KOPT-K1 (cell line): ENCODE data around the gene FMN2.

Experiments used
- H3K27ac ChIP-seq: fragments of 200-600 bp; sonication (generic); 2 replicates; pipeline ENCODE4 v1.5.1; 2016; ENCODE audit warnings: antibody characterized with exemption, mild to moderate bottlenecking, low read depth, low read length; ENCODE audit not compliant: poor library complexity, severe bottlenecking
- H3K36me3 ChIP-seq: fragments of 200-600 bp; sonication (generic); 2 replicates; pipeline ENCODE4 v1.5.1; 2017; ENCODE audit warnings: antibody characterized with exemption, mild to moderate bottlenecking, low read length, moderate library complexity; ENCODE audit not compliant: insufficient read depth
- H3K9me3 ChIP-seq: fragments of 200-600 bp; sonication (generic); 2 replicates; pipeline ENCODE4 v1.5.1; 2017; ENCODE audit warnings: antibody characterized with exemption, low read length, mild to moderate bottlenecking; ENCODE audit not compliant: insufficient read depth, poor library complexity, severe bottlenecking

Gene FMN2

DNA sequence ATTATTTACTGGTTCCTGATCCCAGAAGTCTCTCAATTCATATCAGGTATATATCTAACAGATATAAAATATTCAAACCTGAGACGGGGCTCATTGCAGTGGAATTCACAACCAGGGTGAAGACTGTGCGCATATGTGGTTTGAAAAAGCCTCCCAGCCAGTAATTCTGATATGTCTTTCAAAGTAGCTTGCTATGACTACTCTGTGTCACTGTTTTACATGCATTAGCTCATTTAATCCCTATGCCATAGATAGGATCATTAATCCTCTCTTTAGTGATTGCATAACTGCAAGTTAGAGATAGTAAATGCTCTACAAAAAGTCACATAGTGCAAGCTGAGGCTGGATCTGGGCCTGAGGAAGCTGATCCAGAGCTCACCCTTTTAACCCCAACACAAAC, 251.4 kb downstream of the FMN2 start:
- Histone ChIP-seq H3K27ac (no peak overlapping the region), H3K36me3 (no peaks in the 10 kb centered on the region), H3K9me3 (no peaks in the 10 kb centered on the region)

GRCh38 chr1:240343966-240344365, 252.3 kb downstream of the FMN2 start:
- Histone ChIP-seq H3K27ac (no peak overlapping the region), H3K9me3 (no peaks in the 10 kb centered on the region), H3K36me3 (no peaks in the 10 kb centered on the region)

DNA sequence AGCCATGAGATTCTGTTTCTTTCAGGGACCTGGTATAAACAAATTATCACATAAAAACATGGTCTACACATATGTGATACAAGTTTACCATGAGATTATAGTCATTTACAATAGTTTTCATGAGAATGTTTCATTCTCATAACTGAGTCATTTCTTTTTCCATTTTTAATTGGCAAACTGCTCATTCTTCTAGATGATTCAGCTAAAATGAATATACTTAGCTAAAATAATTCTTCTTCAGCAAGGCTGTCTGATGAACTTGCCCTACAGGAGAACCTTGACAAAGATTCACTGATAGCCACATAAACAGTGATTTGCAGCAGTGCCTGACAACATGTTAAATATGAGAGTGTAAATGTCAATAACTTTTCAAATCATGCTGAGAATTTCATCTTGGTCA, 253.2 kb downstream of the FMN2 start:
- H3K27ac ChIP-seq, result no peak overlapping the region

GRCh38 chr1:240349695-240350094, 258.0 kb downstream of the FMN2 start:
- Histone ChIP-seq H3K36me3 (no peaks in the 10 kb centered on the region), H3K27ac (no peak overlapping the region)

More for the DNA sequence above, 253.2 kb downstream of the FMN2 start:
- Histone ChIP-seq H3K36me3 (no peaks in the 10 kb centered on the region), H3K9me3 (no peaks in the 10 kb centered on the region)

GRCh38 chr1:240350910-240351331, 259.2 kb downstream of the FMN2 start:
- Histone ChIP-seq H3K9me3 (no peaks in the 10 kb centered on the region), H3K27ac (no peak overlapping the region), H3K36me3 (no peaks in the 10 kb centered on the region)

More at GRCh38 chr1:240349695-240350094, 258.0 kb downstream of the FMN2 start:
- no peaks in the 10 kb centered on the region for H3K9me3 ChIP-seq

DNA sequence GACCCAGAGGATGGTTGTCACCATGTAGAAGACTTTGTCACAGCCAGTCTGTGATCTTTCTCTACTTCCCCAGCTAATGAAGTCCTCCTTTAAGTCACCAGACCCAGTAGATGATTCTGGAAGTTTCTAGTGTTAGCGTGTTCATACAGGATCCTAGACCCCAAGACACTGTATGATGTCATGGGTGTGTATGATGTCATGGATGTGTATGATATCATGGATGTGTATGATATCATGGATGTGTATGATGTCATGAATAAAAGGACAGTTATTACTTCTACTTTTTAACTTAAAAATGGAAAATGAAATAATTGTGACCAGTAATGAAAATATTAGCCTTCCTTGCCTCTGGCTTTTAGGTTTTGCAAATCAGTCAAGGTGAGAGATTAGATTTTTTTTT, 260.0 kb downstream of the FMN2 start:
- Histone ChIP-seq H3K36me3 (no peaks in the 10 kb centered on the region), H3K9me3 (no peaks in the 10 kb centered on the region), H3K27ac (no peak overlapping the region)

DNA sequence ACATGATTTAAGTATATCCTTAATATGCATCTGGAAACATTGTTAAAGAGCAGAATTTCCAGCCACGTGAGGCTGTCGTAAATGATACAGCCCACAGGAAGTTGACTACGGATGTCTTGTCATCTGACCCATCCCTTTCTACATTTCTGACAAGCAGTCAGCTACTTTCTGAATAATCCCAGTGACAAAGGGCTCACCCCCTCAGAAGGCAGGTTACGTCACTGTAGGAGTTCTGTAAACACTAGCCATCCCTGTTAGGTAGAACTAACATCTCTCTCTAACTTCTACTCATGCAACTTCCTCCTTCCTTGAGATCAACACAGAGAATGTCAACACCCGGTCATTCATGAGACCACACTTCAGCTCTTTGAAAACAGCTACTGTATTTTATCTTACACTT, 261.1 kb downstream of the FMN2 start:
- H3K27ac ChIP-seq, result no peak overlapping the region

DNA sequence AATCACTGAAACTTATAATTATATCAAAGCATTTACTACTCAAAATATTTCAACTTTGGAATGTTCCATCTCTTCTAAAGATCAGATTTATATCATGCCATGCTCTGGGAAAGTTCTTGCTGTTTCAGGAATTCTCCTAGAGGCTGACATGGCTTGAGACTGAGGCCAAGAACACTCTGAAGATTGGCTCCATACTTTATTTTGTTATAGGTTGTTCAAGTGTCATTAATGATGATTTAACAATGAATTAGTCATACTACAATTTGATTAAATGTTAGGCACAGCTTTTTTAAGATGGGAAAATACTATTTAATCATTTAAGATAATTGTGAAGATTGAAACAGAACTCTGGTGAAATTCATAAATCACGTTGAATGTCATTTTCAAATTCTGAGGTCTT, 264.9 kb downstream of the FMN2 start:
- H3K27ac ChIP-seq, result no peak overlapping the region
- H3K36me3 ChIP-seq, result no peaks in the 10 kb centered on the region
- no peaks in the 10 kb centered on the region for H3K9me3 ChIP-seq

More for the DNA sequence above, 261.1 kb downstream of the FMN2 start:
- H3K9me3 ChIP-seq, result no peaks in the 10 kb centered on the region
- H3K36me3 ChIP-seq, result no peaks in the 10 kb centered on the region

GRCh38 chr1:240362046-240362445, 270.4 kb downstream of the FMN2 start:
- Histone ChIP-seq H3K27ac (no peak overlapping the region), H3K9me3 (no peaks in the 10 kb centered on the region), H3K36me3 (no peaks in the 10 kb centered on the region)

- no peaks in the 10 kb centered on the region for H3K9me3 ChIP-seq
- H3K27ac ChIP-seq, result no peak overlapping the region
- no peaks in the 10 kb centered on the region for H3K36me3 ChIP-seq
Measured at GRCh38 chr1:240362826-240363225, 271.1 kb downstream of the FMN2 start.

GRCh38 chr1:240363315-240363714, 271.6 kb downstream of the FMN2 start:
- Histone ChIP-seq H3K27ac (no peak overlapping the region), H3K9me3 (no peaks in the 10 kb centered on the region), H3K36me3 (no peaks in the 10 kb centered on the region)

DNA sequence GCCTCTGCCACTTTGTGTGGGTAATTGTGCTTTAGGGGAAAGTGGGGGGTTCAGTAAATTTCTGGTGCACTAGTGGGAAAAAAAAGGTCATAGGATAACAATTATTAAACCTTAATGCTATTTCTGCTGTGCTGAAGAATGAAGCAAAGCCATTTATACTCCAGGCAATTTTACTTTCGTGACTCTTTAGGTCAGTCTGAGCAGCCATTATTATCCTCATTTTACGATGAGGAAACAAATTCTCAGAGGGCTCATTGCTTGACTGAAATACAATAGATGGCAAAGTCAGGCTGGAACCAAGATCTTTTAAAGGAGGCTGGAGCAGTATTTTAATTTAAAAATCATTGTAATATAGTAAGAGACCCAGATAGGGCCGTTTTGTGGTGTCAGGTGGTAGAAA, 272.2 kb downstream of the FMN2 start:
- Histone ChIP-seq H3K27ac (no peak overlapping the region), H3K9me3 (no peaks in the 10 kb centered on the region), H3K36me3 (no peaks in the 10 kb centered on the region)

GRCh38 chr1:240366636-240367035, 275.0 kb downstream of the FMN2 start:
- no peaks in the 10 kb centered on the region for H3K36me3 ChIP-seq
- H3K9me3 ChIP-seq, result no peaks in the 10 kb centered on the region
- no peak overlapping the region for H3K27ac ChIP-seq

GRCh38 chr1:240385551-240385950, 293.9 kb downstream of the FMN2 start:
- Histone ChIP-seq H3K27ac (no peak overlapping the region), H3K9me3 (peaks cover 15% of the 10 kb centered on the region), H3K36me3 (no peaks in the 10 kb centered on the region)

GRCh38 chr1:240385985-240386978, 294.6 kb downstream of the FMN2 start:
- Histone ChIP-seq H3K36me3 (no peaks in the 10 kb centered on the region), H3K27ac (no peak overlapping the region), H3K9me3 (peaks cover 10% of the 10 kb centered on the region)

- no peak overlapping the region for H3K27ac ChIP-seq
- no peaks in the 10 kb centered on the region for H3K36me3 ChIP-seq
- peaks cover 2% of the 10 kb centered on the region for H3K9me3 ChIP-seq
Measured at GRCh38 chr1:240387051-240387450, 295.4 kb downstream of the FMN2 start.
